Measurements from ENCODE around the gene UCP2.
A peak's percentile ranks its signal among the peaks of the same experiment; 100 is the strongest.

The UCP2 gene

DNA sequence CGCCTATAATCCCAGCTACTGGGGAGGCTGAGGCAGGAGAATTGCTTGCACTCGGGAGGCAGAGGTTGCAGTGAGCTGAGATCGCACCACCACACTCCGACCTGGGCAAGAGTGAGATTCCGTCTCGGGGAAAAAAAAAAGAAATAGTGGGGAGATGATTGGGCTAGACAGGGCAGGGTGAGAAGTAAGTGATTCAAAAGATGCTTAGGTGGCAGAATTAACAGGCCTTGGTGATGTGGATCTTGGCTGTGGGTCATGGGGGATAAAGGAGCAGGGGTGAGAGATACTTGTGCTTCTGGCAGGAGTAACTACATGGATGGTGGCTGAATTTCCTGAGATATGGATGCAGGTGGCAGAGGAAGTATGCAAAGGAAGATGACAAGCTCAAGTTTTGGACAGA, 39.4 kb upstream of the UCP2 start:
- no peaks in the 10 kb centered on the region for H3K9me3 ChIP-seq (ENCODE audit: control extremely low read depth in 1 of 5, control insufficient read depth in 4 of 5, insufficient read depth in 2 of 5, low read depth in 1 of 5, low read length in 4 of 5)
- H3K4me1 ChIP-seq (ENCODE audit: control extremely low read depth in 1 of 4, control insufficient read depth in 4 of 4, insufficient read depth in 4 of 4, low read length in 3 of 4): peaks cover 0 to 43% (median 34%) of the 10 kb centered on the region in 4 experiments
- ChIA-PET CTCF (interaction anchor here (0.8 to 0.9 kb wide), 2 partner anchors 42 to 65 kb away, joined by 3 read pairs; no protein-coding TSS in a partner anchor), POLR2A (interaction anchor here (1.2 kb wide), 1 partner anchor 54 kb away, joined by 3 read pairs; no protein-coding TSS in a partner anchor)
- DNase-seq: no peak
- no peak overlapping the region for H3K27ac ChIP-seq (ENCODE audit: insufficient read depth in 1 of 2, low read depth in 1 of 2, low read length in 2 of 2, poor library complexity in 1 of 2, severe bottlenecking in 2 of 2)
- H3K36me3 ChIP-seq (ENCODE audit: control insufficient read depth in 4 of 4, insufficient read depth in 4 of 4, low read length in 3 of 4): peaks cover 2 to 30% (median 7%) of the 10 kb centered on the region in 4 experiments
- no peak overlapping the region for H3K4me3 ChIP-seq (ENCODE audit: control insufficient read depth in 1 of 7, extremely low read depth in 1 of 7, insufficient read depth in 4 of 7, low read depth in 2 of 7, low read length in 6 of 7)
- H3K27me3 ChIP-seq (replicated peaks in 2 of 5; ENCODE audit: control insufficient read depth in 4 of 5, insufficient read depth in 5 of 5, low read length in 4 of 5): no peaks in the 10 kb centered on the region
- 98% methylated on average over 6 of the region's 6 CpGs for WGBS (ENCODE audit: insufficient coverage)

DNA sequence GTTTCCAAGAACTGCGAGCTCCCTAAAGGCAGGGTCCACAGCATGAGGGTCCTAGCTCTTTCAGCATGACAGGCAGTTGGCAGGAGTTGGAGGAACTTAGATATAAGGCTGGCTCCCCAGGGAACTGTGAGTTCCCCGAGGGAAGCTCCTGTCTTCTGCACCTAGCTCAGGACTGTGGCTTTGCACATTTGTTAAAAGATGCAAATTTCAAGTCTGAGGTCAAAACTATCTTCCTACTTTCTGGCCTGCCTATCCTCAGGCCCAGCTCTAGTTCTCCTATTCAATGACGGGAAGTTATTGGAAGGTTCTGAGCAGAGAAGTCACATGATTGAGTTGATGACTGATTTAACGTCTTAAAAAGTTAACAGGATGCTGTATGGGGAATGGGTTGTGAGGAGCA, 37.9 kb upstream of the UCP2 start:
- DNase-seq: peak in 2 of 3 donors; percentile 48 to 55
- Histone ChIP-seq H3K27ac (ENCODE audit: insufficient read depth in 1 of 2, low read depth in 1 of 2, low read length in 2 of 2, poor library complexity in 1 of 2, severe bottlenecking in 2 of 2) (no peak overlapping the region), H3K4me1 (ENCODE audit: control extremely low read depth in 1 of 4, control insufficient read depth in 4 of 4, insufficient read depth in 4 of 4, low read length in 3 of 4) (peaks cover 0 to 41% (median 35%) of the 10 kb centered on the region in 4 experiments), H3K9me3 (ENCODE audit: control extremely low read depth in 1 of 5, control insufficient read depth in 4 of 5, insufficient read depth in 2 of 5, low read depth in 1 of 5, low read length in 4 of 5) (no peaks in the 10 kb centered on the region), H3K4me3 (ENCODE audit: control insufficient read depth in 1 of 7, extremely low read depth in 1 of 7, insufficient read depth in 4 of 7, low read depth in 2 of 7, low read length in 6 of 7) (no peak overlapping the region), H3K36me3 (ENCODE audit: control insufficient read depth in 4 of 4, insufficient read depth in 4 of 4, low read length in 3 of 4) (peaks cover 2 to 36% (median 11%) of the 10 kb centered on the region in 4 experiments), H3K27me3 (replicated peaks in 2 of 5; ENCODE audit: control insufficient read depth in 4 of 5, insufficient read depth in 5 of 5, low read length in 4 of 5) (no peaks in the 10 kb centered on the region)
- CTCF ChIA-PET: interaction anchor here (1.1 to 1.6 kb wide), 3 partner anchors 10 to 50 kb away, joined by 3 to 4 read pairs (median 3); no protein-coding TSS in a partner anchor
- POLR2A ChIA-PET: no interaction called here
- WGBS (ENCODE audit: insufficient coverage): 40% methylated on average over 3 of the region's 4 CpGs

DNA sequence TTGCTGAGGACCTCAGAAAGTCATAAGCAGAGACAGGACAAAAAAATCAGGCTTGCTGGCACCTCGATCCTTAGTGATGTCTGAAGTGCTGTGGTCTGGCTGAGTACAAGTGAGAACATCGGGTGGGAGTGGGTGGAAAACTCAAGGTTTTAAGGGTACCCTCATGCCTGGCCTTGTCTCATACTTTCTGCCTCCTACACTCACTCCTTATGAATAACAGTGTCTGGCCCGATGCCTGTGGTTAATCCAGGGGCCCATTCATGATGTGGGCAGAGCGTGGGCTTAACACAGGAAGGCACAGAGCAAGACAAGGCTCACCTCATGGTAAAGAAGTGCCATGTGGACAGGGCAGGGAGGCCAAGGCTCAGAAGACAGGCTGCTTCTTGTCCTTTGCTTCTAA, 37.2 kb upstream of the UCP2 start:
- Histone ChIP-seq H3K36me3 (ENCODE audit: control insufficient read depth in 4 of 4, insufficient read depth in 4 of 4, low read length in 3 of 4) (peaks cover 2 to 34% (median 10%) of the 10 kb centered on the region in 4 experiments), H3K4me3 (ENCODE audit: control insufficient read depth in 1 of 7, extremely low read depth in 1 of 7, insufficient read depth in 4 of 7, low read depth in 2 of 7, low read length in 6 of 7) (no peak overlapping the region), H3K9me3 (ENCODE audit: control extremely low read depth in 1 of 5, control insufficient read depth in 4 of 5, insufficient read depth in 2 of 5, low read depth in 1 of 5, low read length in 4 of 5) (no peaks in the 10 kb centered on the region), H3K4me1 (ENCODE audit: control extremely low read depth in 1 of 4, control insufficient read depth in 4 of 4, insufficient read depth in 4 of 4, low read length in 3 of 4) (peaks cover under 1 to 48% (median 41%) of the 10 kb centered on the region in 4 experiments), H3K27me3 (replicated peaks in 2 of 5; ENCODE audit: control insufficient read depth in 4 of 5, insufficient read depth in 5 of 5, low read length in 4 of 5) (no peaks in the 10 kb centered on the region), H3K27ac (ENCODE audit: insufficient read depth in 1 of 2, low read depth in 1 of 2, low read length in 2 of 2, poor library complexity in 1 of 2, severe bottlenecking in 2 of 2) (peak overlapping the region in 1 of 2 experiments; percentile 67)
- peak in 2 of 3 donors; percentile 17 to 30 for DNase-seq
- ChIA-PET POLR2A (no interaction called here), CTCF (interaction anchor here (0.9 to 1.6 kb wide), 4 partner anchors 10 to 52 kb away, joined by 3 to 4 read pairs (median 3); no protein-coding TSS in a partner anchor)
- WGBS (ENCODE audit: insufficient coverage): 43% methylated on average over 2 of the region's 4 CpGs

DNA sequence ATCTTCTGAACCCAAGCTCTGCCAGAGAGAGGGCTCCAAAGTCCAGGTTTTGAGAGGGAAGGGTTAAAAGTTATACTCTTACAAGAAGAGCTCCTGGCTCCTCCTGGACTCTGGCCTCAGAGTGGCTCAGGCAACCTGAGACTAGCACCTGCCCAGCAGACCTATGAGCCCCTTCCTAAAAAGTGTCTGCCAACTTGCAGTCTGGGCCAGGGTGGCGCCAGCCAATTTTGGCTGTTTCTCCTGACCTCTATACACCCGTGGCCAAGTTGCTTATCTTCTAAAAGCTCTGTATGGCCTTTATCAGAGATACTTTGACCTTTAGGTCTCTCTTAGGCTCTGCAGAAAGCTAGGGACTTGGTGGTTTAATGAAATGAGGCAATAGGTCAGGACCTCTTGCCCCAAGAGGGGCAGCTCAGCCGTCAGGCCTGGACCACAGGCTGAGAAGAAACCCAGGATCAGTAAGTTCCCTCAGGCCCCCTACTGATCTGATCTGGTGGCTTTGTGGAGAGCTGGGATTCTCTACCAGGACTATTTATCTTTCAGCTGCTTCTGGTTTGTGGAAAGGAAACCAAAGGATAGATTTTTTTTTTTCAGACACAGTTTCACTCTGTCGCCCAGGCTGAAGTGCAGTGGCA, 36.6 kb upstream of the UCP2 start:
- no peaks in the 10 kb centered on the region for H3K27me3 ChIP-seq (replicated peaks in 2 of 5; ENCODE audit: control insufficient read depth in 4 of 5, insufficient read depth in 5 of 5, low read length in 4 of 5)
- ChIA-PET CTCF (interaction anchor here (0.9 to 2.6 kb wide), 8 partner anchors 9 to 52 kb away, joined by 3 to 10 read pairs (median 4); no protein-coding TSS in a partner anchor), POLR2A (no interaction called here)
- no peak overlapping the region for H3K4me3 ChIP-seq (ENCODE audit: control insufficient read depth in 1 of 7, extremely low read depth in 1 of 7, insufficient read depth in 4 of 7, low read depth in 2 of 7, low read length in 6 of 7)
- 77% methylated on average over 3 of the region's 4 CpGs for WGBS (ENCODE audit: insufficient coverage)
- H3K9me3 ChIP-seq (ENCODE audit: control extremely low read depth in 1 of 5, control insufficient read depth in 4 of 5, insufficient read depth in 2 of 5, low read depth in 1 of 5, low read length in 4 of 5): no peaks in the 10 kb centered on the region
- peaks cover 2 to 34% (median 10%) of the 10 kb centered on the region in 4 experiments for H3K36me3 ChIP-seq (ENCODE audit: control insufficient read depth in 4 of 4, insufficient read depth in 4 of 4, low read length in 3 of 4)
- peaks cover 4 to 55% (median 48%) of the 10 kb centered on the region in 4 experiments for H3K4me1 ChIP-seq (ENCODE audit: control extremely low read depth in 1 of 4, control insufficient read depth in 4 of 4, insufficient read depth in 4 of 4, low read length in 3 of 4)
- no peak for DNase-seq
- peak overlapping the region in 1 of 2 experiments; percentile 67 for H3K27ac ChIP-seq (ENCODE audit: insufficient read depth in 1 of 2, low read depth in 1 of 2, low read length in 2 of 2, poor library complexity in 1 of 2, severe bottlenecking in 2 of 2)

DNA sequence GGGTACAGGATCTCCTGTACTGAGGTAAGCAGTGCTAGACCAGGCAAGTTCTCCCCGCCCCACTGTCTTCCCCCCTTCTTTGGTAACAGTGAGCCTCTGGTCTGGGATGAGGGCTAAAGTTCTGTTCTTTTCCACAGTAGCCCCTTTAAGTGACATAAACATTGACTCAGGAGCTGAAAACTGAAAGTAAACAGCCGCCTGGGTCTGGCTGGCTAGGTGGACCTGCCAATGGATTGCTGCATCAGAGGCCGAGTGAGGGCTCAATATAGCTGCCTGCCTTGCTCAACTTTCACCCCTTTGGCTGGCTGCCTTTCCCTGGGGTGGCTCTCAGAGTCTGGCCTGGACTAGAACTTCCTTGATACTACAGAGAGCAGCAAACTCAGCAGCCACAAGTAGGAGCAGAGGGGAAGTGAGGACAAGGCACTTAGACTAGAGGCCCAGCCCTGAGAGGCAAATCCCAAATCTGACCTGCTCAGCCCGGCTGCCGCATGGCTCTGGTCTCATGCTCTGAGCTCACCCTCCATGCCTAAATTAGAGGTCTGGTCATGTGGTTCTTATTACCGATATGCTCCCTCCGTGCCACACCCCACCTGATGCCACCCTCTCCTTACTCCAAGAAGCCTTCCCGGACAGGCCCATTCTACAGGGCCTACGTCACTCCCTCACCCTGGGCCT, 35.8 kb upstream of the UCP2 start:
- peak in 2 of 3 donors; percentile 36 to 48 for DNase-seq
- ChIA-PET POLR2A (interaction anchor here (1.0 kb wide), 1 partner anchor 11 kb away, joined by 3 read pairs; no protein-coding TSS in a partner anchor), CTCF (interaction anchor here (0.9 to 2.6 kb wide), 8 partner anchors 16 to 54 kb away, joined by 3 to 10 read pairs (median 4); no protein-coding TSS in a partner anchor)
- H3K4me3 ChIP-seq (ENCODE audit: control insufficient read depth in 1 of 7, extremely low read depth in 1 of 7, insufficient read depth in 4 of 7, low read depth in 2 of 7, low read length in 6 of 7): no peak overlapping the region
- peaks cover 4 to 59% (median 54%) of the 10 kb centered on the region in 4 experiments for H3K4me1 ChIP-seq (ENCODE audit: control extremely low read depth in 1 of 4, control insufficient read depth in 4 of 4, insufficient read depth in 4 of 4, low read length in 3 of 4)
- H3K27me3 ChIP-seq (replicated peaks in 2 of 5; ENCODE audit: control insufficient read depth in 4 of 5, insufficient read depth in 5 of 5, low read length in 4 of 5): no peaks in the 10 kb centered on the region
- WGBS (ENCODE audit: insufficient coverage): 74% methylated on average over 9 of the region's 9 CpGs
- H3K9me3 ChIP-seq (ENCODE audit: control extremely low read depth in 1 of 5, control insufficient read depth in 4 of 5, insufficient read depth in 2 of 5, low read depth in 1 of 5, low read length in 4 of 5): no peaks in the 10 kb centered on the region
- peaks cover 2 to 31% (median 11%) of the 10 kb centered on the region in 4 experiments for H3K36me3 ChIP-seq (ENCODE audit: control insufficient read depth in 4 of 4, insufficient read depth in 4 of 4, low read length in 3 of 4)
- peak overlapping the region in 1 of 2 experiments; percentile 67 for H3K27ac ChIP-seq (ENCODE audit: insufficient read depth in 1 of 2, low read depth in 1 of 2, low read length in 2 of 2, poor library complexity in 1 of 2, severe bottlenecking in 2 of 2)

DNA sequence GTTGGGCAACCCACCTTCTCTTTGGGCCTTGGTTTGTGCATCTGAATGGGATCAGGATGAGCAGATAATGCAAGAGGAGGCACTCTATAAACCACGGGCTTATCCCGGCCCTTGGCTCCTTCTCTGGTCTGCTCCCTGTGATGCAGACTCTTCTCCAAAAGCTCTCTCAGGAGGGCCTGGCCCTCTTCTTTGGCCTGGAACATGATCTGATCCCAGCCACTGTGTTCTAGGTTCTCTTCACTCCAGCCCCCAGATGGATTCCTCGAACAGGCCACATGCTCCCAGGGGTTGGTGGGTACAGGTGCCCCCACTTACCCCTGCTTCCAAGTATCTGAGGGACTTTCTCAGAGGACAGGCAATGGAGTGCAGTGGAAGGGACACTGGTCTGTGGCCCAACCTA, 35.0 kb upstream of the UCP2 start:
- Histone ChIP-seq H3K27ac (ENCODE audit: insufficient read depth in 1 of 2, low read depth in 1 of 2, low read length in 2 of 2, poor library complexity in 1 of 2, severe bottlenecking in 2 of 2) (no peak overlapping the region), H3K36me3 (ENCODE audit: control insufficient read depth in 4 of 4, insufficient read depth in 4 of 4, low read length in 3 of 4) (peaks cover 2 to 28% (median 11%) of the 10 kb centered on the region in 4 experiments), H3K4me1 (ENCODE audit: control extremely low read depth in 1 of 4, control insufficient read depth in 4 of 4, insufficient read depth in 4 of 4, low read length in 3 of 4) (peaks cover 4 to 63% (median 55%) of the 10 kb centered on the region in 4 experiments), H3K4me3 (ENCODE audit: control insufficient read depth in 1 of 7, extremely low read depth in 1 of 7, insufficient read depth in 4 of 7, low read depth in 2 of 7, low read length in 6 of 7) (no peak overlapping the region), H3K9me3 (ENCODE audit: control extremely low read depth in 1 of 5, control insufficient read depth in 4 of 5, insufficient read depth in 2 of 5, low read depth in 1 of 5, low read length in 4 of 5) (no peaks in the 10 kb centered on the region), H3K27me3 (replicated peaks in 2 of 5; ENCODE audit: control insufficient read depth in 4 of 5, insufficient read depth in 5 of 5, low read length in 4 of 5) (no peaks in the 10 kb centered on the region)
- DNase-seq: no peak
- ChIA-PET POLR2A (interaction anchor here (1.0 kb wide), 1 partner anchor 10 kb away, joined by 3 read pairs; no protein-coding TSS in a partner anchor), CTCF (interaction anchor here (1.3 to 2.6 kb wide), 3 partner anchors 17 to 53 kb away, joined by 4 to 10 read pairs (median 6); no protein-coding TSS in a partner anchor)
- 93% methylated on average over 3 of the region's 3 CpGs for WGBS (ENCODE audit: insufficient coverage)
